ENCODE measurements around the gene SULT4A1. TPM values are rescaled to one million over a fixed set of nuclear protein-coding genes. Genes with fewer than 3 reads are reported as not detected.
A peak's percentile ranks its signal among the peaks of the same experiment; 100 is the strongest.

The SULT4A1 gene
- total and polyA plus RNA-seq, 9 of the 15 experiments (the other 6 are each of a cell fraction or from before 2014, with no cell fraction given), result 0.03 to 0.20 (median 0.09) TPM; not detected in 3

DNA sequence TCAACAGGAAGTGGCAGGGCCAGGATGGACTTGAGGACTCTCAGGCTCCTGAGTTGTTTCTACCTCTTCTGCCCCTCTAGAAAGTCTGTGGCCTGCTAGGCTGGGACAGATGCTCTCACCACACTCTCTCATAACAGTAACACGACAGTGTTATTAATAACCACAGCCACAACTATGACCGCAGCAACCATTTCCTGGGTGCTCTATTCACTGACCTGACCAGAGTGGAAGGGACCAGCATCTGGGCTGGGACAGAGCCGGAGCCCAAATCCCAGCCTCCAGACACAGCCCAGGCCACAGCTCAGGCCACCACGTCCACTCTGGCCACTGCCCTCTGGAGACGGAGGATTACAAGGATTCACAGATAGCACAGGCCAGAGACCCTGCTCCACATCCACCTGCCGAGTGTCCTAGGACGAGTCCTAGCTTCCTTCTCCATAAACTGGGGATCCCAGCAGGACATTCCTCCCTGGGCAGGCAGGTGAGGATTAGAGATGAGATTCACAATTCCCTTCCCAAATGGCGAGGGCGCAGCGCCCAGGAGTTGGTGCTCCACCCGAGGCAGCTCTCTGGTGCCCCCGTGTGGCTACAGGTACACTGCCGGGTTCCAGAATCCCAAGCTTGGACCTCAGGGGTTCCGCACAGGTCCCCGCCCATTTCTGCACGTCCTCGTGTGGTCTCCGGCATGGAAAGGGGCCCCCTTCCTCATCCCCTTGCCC lies 22.4 kb upstream of the SULT4A1 start (continued):
- TF ChIP-seq ELK1 (CRISPR knock-in tag; IDR thresholded peaks at IDR 0.05), result no peak
- TF ChIP-seq DLX4 (CRISPR knock-in tag; IDR thresholded peaks at IDR 0.05), result no peak
- TF ChIP-seq ZNF695 (CRISPR knock-in tag; IDR thresholded peaks at IDR 0.05), result no peak
- TF ChIP-seq SMC3 (conservative IDR thresholded peaks at IDR 0.05; ENCODE audit: insufficient read depth, low read depth, low read length), result peak; percentile 24; the same call in 1 of the 2 replicates
- no peak for TF ChIP-seq ADNP (tag; IDR thresholded peaks at IDR 0.05)
- TF ChIP-seq HNRNPLL (IDR thresholded peaks at IDR 0.05; ENCODE audit: low read depth, low read length, poor library complexity, severe bottlenecking), result no peak
- TF ChIP-seq TFAP4 (CRISPR knock-in tag; IDR thresholded peaks at IDR 0.05; ENCODE audit: borderline replicate concordance), result no peak
- no peak for TF ChIP-seq CC2D1A (IDR thresholded peaks at IDR 0.05)
- TF ChIP-seq, protein P1, sequence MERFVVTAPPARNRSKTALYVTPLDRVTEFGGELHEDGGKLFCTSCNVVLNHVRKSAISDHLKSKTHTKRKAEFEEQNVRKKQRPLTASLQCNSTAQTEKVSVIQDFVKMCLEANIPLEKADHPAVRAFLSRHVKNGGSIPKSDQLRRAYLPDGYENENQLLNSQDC (CRISPR knock-in tag; IDR thresholded peaks at IDR 0.05), result no peak
- no peak for TF ChIP-seq RCOR1 (IDR thresholded peaks at IDR 0.05; ENCODE audit: borderline replicate concordance in 1 of 2, low read depth in 2 of 2, low read length in 2 of 2)
- TF ChIP-seq TAF1 (IDR thresholded peaks at IDR 0.05; ENCODE audit: control insufficient read depth, extremely low read depth, insufficient read depth, low read length, severe bottlenecking), result no peak
- TF ChIP-seq ZNF133 (CRISPR knock-in tag; IDR thresholded peaks at IDR 0.05), result no peak
- no peak for TF ChIP-seq DACH1 (IDR thresholded peaks at IDR 0.05; ENCODE audit: partially characterized antibody)
- TF ChIP-seq RAD21 (CRISPR knock-in tag; conservative IDR thresholded peaks at IDR 0.05 in 1 of 2, IDR thresholded peaks at IDR 0.05 in 1 of 2), result peak in 1 of 2 experiments; percentile 54; a peak in 2 of 4 replicates
